ENCODE data around the gene PSMC6.

The PSMC6 gene

DNA sequence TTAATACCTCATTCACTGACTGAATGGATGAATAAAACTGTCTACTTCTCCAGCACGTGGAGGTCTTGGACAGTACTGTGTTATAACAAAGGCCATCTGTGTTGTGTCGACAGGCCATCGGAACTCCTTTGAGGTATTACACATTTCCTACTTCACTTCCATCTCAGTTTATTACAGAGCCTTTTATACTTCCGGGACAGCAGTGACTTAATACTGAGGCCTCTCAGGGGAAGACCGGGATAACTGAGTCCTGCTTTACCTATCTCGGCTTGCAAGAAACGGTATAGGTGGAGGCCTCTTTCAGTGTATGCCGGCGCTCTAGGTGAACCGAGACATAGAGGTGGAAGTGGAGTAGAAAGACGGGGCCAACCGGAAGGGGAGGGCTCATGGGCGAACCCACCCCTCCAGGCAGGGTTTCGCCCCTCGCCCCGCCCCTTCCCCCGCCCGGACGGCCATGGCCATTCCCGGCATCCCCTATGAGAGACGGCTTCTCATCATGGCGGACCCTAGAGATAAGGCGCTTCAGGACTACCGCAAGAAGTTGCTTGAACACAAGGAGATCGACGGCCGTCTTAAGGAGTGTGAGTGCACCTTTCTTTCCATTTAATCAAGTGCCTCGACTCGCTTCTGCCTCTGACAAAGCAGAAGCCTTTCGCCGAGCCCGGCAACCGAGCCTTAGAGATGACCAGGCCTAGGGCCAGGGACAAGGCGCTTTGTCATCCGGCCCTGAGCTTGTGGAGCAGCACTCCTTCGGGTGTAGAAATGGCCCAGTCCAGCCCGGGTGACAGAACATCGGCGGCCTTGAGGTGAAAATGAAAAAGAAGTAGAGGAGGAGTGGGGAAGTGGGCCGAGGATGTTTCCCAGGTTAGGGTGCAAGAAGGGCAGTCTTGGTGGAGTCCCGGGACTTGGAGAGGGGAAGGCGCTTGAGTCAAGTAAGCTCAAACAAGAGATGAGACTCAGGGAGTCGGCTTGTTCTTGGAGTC is at the start of gene PSMC6:
Gene PSMC6, plus strand, starts transcription at position 477 of the 983 bp plus-strand sequence. Its CDS starts 20 bp downstream, at position 497.
- TF ChIP-seq, protein P1, sequence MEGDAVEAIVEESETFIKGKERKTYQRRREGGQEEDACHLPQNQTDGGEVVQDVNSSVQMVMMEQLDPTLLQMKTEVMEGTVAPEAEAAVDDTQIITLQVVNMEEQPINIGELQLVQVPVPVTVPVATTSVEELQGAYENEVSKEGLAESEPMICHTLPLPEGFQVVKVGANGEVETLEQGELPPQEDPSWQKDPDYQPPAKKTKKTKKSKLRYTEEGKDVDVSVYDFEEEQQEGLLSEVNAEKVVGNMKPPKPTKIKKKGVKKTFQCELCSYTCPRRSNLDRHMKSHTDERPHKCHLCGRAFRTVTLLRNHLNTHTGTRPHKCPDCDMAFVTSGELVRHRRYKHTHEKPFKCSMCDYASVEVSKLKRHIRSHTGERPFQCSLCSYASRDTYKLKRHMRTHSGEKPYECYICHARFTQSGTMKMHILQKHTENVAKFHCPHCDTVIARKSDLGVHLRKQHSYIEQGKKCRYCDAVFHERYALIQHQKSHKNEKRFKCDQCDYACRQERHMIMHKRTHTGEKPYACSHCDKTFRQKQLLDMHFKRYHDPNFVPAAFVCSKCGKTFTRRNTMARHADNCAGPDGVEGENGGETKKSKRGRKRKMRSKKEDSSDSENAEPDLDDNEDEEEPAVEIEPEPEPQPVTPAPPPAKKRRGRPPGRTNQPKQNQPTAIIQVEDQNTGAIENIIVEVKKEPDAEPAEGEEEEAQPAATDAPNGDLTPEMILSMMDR (conservative IDR thresholded peaks at IDR 0.05) = no peak
- peak; percentile 97 for TF ChIP-seq ZFX (IDR thresholded peaks at IDR 0.05)

DNA sequence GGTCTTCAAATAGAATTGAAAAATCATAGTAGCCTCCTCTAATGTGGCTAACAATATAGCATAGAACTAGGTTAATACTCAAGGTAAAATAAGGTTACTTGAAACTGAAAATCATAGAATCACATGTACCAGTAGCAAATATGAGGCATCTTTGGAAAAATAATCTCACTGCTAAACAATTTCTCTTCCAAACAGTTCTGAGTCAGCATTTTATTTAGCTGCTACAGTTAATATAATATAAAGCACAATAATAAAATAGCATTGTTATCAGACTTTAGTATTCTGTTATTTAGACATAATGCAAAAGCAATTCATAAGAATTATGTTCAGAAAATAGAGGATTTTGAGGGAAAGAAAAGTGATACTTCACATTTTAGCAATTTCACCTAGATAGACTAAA is 46.7 kb upstream of the PSMC6 start:
- H3K27ac ChIP-seq = no peak overlapping the region
- no peak for TF ChIP-seq ZFX (IDR thresholded peaks at IDR 0.05)
- TF ChIP-seq, protein P1 (conservative IDR thresholded peaks at IDR 0.05) = no peak

More for the DNA sequence above, at the start of gene PSMC6:
- peak within 1 kb of the TSS; percentile 86 for H3K27ac ChIP-seq

DNA sequence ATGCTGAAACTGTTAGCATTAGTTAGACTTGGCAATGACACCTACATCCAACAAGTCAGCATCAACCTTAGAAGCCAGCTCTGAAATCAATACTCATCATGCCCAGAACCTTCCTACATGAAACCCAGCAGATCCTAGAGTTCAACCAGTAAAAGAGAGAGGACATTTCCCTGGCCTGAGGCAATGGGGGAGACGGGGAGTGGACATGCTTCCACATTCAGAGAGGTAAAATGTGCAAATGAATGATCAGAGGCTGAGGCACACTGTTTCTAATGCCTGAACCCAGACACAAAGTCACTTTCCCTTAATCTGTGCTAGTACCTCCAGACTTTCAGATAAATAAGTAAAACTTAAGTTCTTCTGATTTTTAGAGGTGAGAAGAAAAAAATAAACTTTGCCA is 46.2 kb upstream of the PSMC6 start:
- no peak overlapping the region for H3K27ac ChIP-seq
- TF ChIP-seq ZFX (IDR thresholded peaks at IDR 0.05) = no peak
- TF ChIP-seq, protein P1 (conservative IDR thresholded peaks at IDR 0.05) = no peak

DNA sequence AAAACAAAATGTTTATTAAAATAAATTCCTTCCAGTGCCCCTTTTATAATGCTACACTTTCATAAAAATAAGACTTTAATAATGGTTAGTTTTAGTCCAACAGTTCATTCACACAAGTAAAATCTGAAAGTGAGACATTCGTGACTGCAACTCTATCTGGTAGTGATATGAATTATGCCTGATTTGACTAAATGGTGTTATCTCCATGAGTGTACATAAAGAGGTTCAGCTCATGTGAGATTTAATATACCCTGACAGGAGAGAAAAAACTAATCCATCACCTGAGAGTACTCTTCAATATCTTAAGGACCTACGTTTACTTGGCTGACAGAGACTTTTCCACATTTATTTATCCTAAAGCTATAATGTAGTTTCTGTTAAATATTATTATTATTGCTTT is 45.7 kb upstream of the PSMC6 start:
- no peak for TF ChIP-seq ZFX (IDR thresholded peaks at IDR 0.05)
- TF ChIP-seq, protein P1 (conservative IDR thresholded peaks at IDR 0.05) = no peak

DNA sequence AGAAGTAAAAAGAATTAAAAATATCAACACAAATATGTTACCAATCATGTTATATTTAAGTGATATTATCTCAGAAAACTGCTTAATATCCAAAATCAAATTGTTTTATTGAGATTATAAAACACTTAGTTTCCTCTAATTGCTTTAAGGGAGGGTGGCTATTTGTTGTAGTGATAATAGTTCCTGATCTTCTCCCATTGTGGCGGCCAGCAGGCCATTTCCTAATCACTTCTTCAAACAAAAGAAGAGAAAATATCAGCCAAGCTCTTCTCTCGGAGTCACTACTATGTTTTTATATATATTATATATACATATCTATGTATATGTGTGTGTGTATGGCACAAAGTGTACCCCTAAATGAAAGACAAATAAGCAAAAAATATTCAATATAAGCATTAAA is 43.1 kb upstream of the PSMC6 start:
- H3K27ac ChIP-seq = no peak overlapping the region
- TF ChIP-seq ZFX (IDR thresholded peaks at IDR 0.05) = no peak
- TF ChIP-seq, protein P1 (conservative IDR thresholded peaks at IDR 0.05) = no peak

More for the DNA sequence above, 45.7 kb upstream of the PSMC6 start:
- H3K27ac ChIP-seq = no peak overlapping the region

DNA sequence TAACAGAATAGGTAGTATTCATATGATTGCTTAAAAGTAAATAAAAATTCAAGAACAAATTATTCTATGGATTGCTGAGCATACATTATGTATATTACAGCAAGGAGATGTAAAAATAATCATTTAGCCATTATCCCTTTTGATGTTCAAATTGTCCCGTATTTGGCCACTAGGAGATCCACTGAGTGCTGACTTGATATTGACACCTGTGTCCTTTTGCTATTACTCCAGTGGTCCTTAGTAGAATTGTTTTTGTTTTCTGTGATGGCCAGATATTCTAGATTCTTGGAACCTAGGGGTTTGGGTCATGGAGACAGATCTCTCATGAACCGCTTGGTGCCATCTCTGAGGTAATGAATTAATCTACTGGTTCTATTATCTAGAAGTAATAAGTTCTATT is 28.4 kb upstream of the PSMC6 start:
- TF ChIP-seq ZFX (IDR thresholded peaks at IDR 0.05) = no peak
- TF ChIP-seq, protein P1 (conservative IDR thresholded peaks at IDR 0.05) = peak; percentile 59
- H3K27ac ChIP-seq = no peak overlapping the region

DNA sequence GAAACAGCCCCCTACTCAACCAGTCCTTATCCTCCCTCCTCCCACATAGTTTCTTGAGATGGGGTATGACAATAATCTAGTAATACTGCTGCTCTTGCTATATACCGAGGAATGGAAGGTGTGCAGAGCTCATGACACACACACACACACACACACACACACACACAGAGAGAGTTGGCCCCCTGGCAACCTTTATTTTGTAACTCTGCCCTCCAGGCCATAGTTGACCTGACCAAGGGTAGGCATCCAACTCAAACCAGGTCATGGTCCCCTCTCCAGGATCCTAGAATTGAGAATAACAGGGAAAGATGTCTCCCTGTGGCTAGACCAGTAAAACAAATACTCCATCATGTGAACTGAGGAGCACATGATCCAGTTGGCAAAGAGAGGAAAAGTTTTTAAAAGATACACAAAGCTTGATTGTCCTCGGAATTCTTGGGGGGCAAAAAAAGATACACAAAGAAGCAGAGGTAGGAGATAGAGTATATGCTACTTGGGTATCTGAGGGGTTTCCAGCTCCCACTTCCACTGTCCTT is 22.9 kb upstream of the PSMC6 start:
- H3K27ac ChIP-seq = no peak overlapping the region
- TF ChIP-seq, protein P1 (conservative IDR thresholded peaks at IDR 0.05) = no peak
- TF ChIP-seq ZFX (IDR thresholded peaks at IDR 0.05) = no peak
